Measurements from ENCODE around the gene CPNE4. TPM values are rescaled to one million over a fixed set of nuclear protein-coding genes. Genes with fewer than 3 reads are reported as not detected.
A peak's percentile ranks its signal among the peaks of the same experiment; 100 is the strongest.

Gene CPNE4
- total and polyA plus RNA-seq, 4 donors: 3.2 to 22.8 (median 16.7) TPM

DNA sequence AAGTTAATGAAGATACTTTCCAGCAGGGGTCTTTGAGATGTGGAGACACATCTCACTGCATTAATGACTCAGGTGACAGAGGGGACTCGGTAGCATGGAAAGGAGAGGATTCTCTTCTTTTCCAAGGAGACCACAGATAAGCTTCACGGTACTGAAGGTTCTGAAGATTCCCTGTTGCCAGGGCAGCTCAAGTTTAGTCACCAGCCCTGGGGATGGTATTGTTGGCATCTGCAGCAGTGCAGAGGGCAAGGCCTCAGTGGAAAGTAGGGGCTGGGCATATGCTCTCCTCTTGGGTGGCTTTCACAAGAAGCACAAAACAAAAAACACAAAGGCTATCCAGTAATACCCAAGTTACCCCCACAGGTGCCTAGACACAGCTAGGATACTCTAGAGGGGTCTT is 494.0 kb downstream of the CPNE4 start:
- Histone ChIP-seq H3K27me3 (ENCODE audit: control insufficient read depth, insufficient read depth, low read length) (no peaks in the 10 kb centered on the region), H3K36me3 (ENCODE audit: control insufficient read depth, insufficient read depth, low read length) (no peaks in the 10 kb centered on the region), H3K4me1 (ENCODE audit: control insufficient read depth, insufficient read depth, low read length) (peaks cover 3% of the 10 kb centered on the region), H3K9me3 (ENCODE audit: control insufficient read depth, insufficient read depth, low read length) (no peaks in the 10 kb centered on the region), H3K4me3 (ENCODE audit: low read depth, low read length) (no peak overlapping the region), H3K27ac (ENCODE audit: low read depth, low read length) (no peak overlapping the region)
- no peak for DNase-seq (ENCODE audit: low read depth in 4 of 6, low spot score in 6 of 6)
- 100% methylated on average over 2 of the region's 2 CpGs for WGBS (ENCODE audit: insufficient coverage)

DNA sequence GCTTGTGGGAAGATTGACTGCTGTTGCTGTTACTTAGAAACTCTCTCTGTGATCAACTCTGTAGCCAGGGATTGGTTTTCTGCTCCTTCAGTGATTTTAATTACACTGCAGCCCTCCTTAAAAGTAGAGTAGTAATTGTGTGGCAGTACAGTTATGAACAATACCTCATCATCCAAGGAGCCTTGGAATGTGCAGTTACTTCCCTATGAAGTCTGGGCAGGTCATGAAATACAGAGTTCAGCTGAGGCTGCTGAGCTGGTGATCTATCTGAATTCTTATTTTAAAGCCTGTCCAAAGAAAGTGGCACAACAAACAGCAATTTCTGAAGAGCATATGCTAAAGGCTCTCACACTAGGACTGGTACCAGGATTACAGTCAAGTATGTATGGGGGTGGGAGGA is 494.7 kb downstream of the CPNE4 start:
- H3K4me1 ChIP-seq (ENCODE audit: control insufficient read depth, insufficient read depth, low read length): peaks cover 3% of the 10 kb centered on the region
- no peaks in the 10 kb centered on the region for H3K36me3 ChIP-seq (ENCODE audit: control insufficient read depth, insufficient read depth, low read length)
- no peak overlapping the region for H3K4me3 ChIP-seq (ENCODE audit: low read depth, low read length)
- H3K27ac ChIP-seq (ENCODE audit: low read depth, low read length): no peak overlapping the region
- no peaks in the 10 kb centered on the region for H3K27me3 ChIP-seq (ENCODE audit: control insufficient read depth, insufficient read depth, low read length)
- no peaks in the 10 kb centered on the region for H3K9me3 ChIP-seq (ENCODE audit: control insufficient read depth, insufficient read depth, low read length)
- DNase-seq (ENCODE audit: low read depth in 4 of 6, low spot score in 6 of 6): no peak

DNA sequence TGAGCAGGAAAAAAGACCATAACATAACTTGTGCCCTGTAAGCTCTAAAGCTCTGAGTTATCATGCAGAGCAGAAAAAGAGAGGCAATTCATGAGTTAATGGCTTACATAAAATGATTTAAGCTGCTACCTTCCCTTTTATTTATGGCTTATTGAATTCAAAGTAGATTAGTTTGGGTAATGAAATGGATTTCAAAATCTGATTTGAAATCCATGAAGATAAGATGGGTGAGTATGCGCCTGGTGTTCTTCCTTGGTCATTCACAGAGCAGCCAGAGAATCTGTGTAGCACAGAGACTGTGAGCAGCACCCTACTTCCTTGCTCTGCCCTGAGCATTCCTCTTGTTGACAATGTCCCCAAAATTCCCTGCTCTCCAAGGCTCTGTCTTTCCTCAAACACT is 495.8 kb downstream of the CPNE4 start:
- Histone ChIP-seq H3K27ac (ENCODE audit: low read depth, low read length) (no peak overlapping the region), H3K27me3 (ENCODE audit: control insufficient read depth, insufficient read depth, low read length) (no peaks in the 10 kb centered on the region), H3K36me3 (ENCODE audit: control insufficient read depth, insufficient read depth, low read length) (no peaks in the 10 kb centered on the region), H3K4me1 (ENCODE audit: control insufficient read depth, insufficient read depth, low read length) (peaks cover 3% of the 10 kb centered on the region), H3K4me3 (ENCODE audit: low read depth, low read length) (no peak overlapping the region), H3K9me3 (ENCODE audit: control insufficient read depth, insufficient read depth, low read length) (no peaks in the 10 kb centered on the region)
- no peak for DNase-seq (ENCODE audit: low read depth in 4 of 6, low spot score in 6 of 6)
- 89% methylated on average over 1 of the region's 1 CpG for WGBS (ENCODE audit: insufficient coverage)

DNA sequence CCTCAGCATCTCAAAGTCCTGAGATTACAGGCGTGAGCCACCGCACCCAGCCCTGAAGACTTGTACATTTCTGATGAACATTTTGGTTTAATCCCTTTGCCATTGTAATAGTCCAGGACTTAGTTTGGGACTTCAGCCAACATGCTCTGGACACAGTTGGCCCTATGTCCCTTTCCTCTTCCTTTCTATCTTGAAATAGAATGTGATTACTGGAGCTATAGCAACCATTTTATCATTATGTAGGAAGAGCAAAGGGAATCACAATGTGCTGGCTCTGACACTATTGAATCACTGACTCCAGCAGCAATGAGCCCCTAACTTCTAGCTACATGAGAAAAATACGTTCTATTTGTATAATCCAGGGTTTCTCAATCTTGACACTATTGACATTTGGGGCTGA is 497.3 kb downstream of the CPNE4 start:
- no peak overlapping the region for H3K27ac ChIP-seq (ENCODE audit: low read depth, low read length)
- no peak overlapping the region for H3K4me3 ChIP-seq (ENCODE audit: low read depth, low read length)
- H3K9me3 ChIP-seq (ENCODE audit: control insufficient read depth, insufficient read depth, low read length): no peaks in the 10 kb centered on the region
- H3K36me3 ChIP-seq (ENCODE audit: control insufficient read depth, insufficient read depth, low read length): no peaks in the 10 kb centered on the region
- WGBS (ENCODE audit: insufficient coverage): 100% methylated on average over 2 of the region's 3 CpGs
- H3K27me3 ChIP-seq (ENCODE audit: control insufficient read depth, insufficient read depth, low read length): no peaks in the 10 kb centered on the region
- H3K4me1 ChIP-seq (ENCODE audit: control insufficient read depth, insufficient read depth, low read length): no peaks in the 10 kb centered on the region
- DNase-seq (ENCODE audit: low read depth in 4 of 6, low spot score in 6 of 6): no peak

DNA sequence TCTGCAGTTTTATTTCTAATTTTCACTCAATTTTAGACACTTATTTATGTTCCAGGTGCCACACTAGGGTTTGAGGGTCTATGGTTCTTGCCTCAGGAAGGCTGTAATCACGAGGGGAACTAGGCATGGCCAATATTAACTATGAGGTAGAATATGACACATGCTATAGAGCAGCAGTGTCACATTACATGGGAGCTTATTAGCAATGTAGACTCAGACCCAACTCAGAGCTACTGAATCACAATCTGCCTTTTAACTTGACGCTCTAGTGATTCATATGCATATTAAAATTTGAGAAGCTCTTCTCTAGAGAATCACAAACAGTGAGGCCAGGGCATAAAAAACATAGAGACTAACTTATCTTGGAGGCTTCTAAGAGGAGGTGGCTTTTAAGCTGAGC is 499.2 kb downstream of the CPNE4 start:
- no peak for DNase-seq (ENCODE audit: low read depth in 4 of 6, low spot score in 6 of 6)
- Histone ChIP-seq H3K4me3 (ENCODE audit: low read depth, low read length) (no peak overlapping the region), H3K4me1 (ENCODE audit: control insufficient read depth, insufficient read depth, low read length) (no peaks in the 10 kb centered on the region), H3K27me3 (ENCODE audit: control insufficient read depth, insufficient read depth, low read length) (no peaks in the 10 kb centered on the region), H3K27ac (ENCODE audit: low read depth, low read length) (no peak overlapping the region), H3K9me3 (ENCODE audit: control insufficient read depth, insufficient read depth, low read length) (no peaks in the 10 kb centered on the region), H3K36me3 (ENCODE audit: control insufficient read depth, insufficient read depth, low read length) (no peaks in the 10 kb centered on the region)
- WGBS (ENCODE audit: insufficient coverage): 80% methylated on average over 1 of the region's 2 CpGs

DNA sequence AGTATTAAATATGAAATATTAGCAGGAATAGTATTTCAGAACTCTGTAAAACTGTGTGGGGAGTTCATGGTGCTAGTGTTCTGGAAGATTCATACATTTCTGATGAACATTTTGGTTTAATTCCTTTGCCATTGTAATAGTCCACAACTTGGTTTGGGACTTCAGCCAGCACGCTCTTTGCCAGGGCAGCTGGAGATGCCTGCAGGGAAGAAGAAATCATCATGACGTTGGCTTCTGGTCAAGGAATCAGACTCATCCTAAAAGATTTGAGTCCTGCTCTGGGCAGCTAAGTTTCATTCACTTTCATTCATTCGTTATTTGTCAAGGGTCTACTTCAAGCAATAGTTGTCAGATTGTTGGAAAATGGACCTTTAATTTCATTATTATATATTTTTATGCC is 499.7 kb downstream of the CPNE4 start:
- WGBS (ENCODE audit: insufficient coverage): 48% methylated on average over 2 of the region's 3 CpGs
- Histone ChIP-seq H3K9me3 (ENCODE audit: control insufficient read depth, insufficient read depth, low read length) (no peaks in the 10 kb centered on the region), H3K36me3 (ENCODE audit: control insufficient read depth, insufficient read depth, low read length) (no peaks in the 10 kb centered on the region)

DNA sequence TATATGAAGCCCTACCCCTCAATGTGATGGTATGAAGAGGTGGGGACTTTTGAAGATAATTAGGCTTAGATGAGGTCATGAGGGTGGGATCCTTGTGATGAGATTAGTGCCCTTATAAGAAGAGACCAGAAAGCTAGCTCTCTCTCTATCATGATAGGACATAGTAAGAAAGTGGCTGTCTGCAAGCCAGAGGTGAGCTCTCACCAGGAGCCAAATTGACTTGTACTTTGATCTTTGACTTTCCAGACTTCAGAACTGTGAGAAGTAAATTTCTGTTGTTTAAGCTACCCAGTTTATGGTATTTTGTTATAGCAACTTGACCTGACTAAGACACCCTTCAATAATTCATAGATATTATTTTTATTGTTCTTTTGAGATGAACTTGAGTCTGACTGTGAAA is 502.2 kb downstream of the CPNE4 start:
- H3K27ac ChIP-seq (ENCODE audit: low read depth, low read length): no peak overlapping the region
- no peaks in the 10 kb centered on the region for H3K36me3 ChIP-seq (ENCODE audit: control insufficient read depth, insufficient read depth, low read length)
- H3K27me3 ChIP-seq (ENCODE audit: control insufficient read depth, insufficient read depth, low read length): no peaks in the 10 kb centered on the region
- H3K4me3 ChIP-seq (ENCODE audit: low read depth, low read length): no peak overlapping the region
- DNase-seq (ENCODE audit: low read depth in 4 of 6, low spot score in 6 of 6): no peak
- no peaks in the 10 kb centered on the region for H3K4me1 ChIP-seq (ENCODE audit: control insufficient read depth, insufficient read depth, low read length)
- no peaks in the 10 kb centered on the region for H3K9me3 ChIP-seq (ENCODE audit: control insufficient read depth, insufficient read depth, low read length)

More for the DNA sequence above, 499.7 kb downstream of the CPNE4 start:
- H3K27me3 ChIP-seq (ENCODE audit: control insufficient read depth, insufficient read depth, low read length): no peaks in the 10 kb centered on the region
- no peak overlapping the region for H3K27ac ChIP-seq (ENCODE audit: low read depth, low read length)
- H3K4me1 ChIP-seq (ENCODE audit: control insufficient read depth, insufficient read depth, low read length): no peaks in the 10 kb centered on the region
- no peak overlapping the region for H3K4me3 ChIP-seq (ENCODE audit: low read depth, low read length)
- no peak for DNase-seq (ENCODE audit: low read depth in 4 of 6, low spot score in 6 of 6)

DNA sequence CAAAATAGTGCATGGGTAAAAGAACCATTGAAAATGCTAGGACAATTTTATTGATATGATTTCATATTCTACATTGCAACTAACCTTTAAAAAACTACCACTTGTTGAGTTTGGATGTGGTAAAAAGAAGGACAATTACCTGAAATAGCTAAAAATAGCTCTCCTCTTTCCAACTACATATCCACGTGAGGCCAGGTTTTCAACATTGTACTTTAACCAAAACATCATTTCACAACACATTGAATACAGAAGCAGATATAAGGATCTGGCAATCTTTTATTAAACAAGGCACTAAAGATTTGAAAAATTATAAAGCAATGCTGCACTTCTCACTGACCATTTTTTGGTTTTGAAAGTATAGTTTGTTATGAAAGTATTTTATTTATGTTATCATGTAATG is 504.0 kb downstream of the CPNE4 start:
- H3K4me3 ChIP-seq (ENCODE audit: low read depth, low read length): no peak overlapping the region
- DNase-seq (ENCODE audit: low read depth in 4 of 6, low spot score in 6 of 6): no peak
- H3K9me3 ChIP-seq (ENCODE audit: control insufficient read depth, insufficient read depth, low read length): no peaks in the 10 kb centered on the region
- peaks cover 9% of the 10 kb centered on the region for H3K4me1 ChIP-seq (ENCODE audit: control insufficient read depth, insufficient read depth, low read length)
- H3K36me3 ChIP-seq (ENCODE audit: control insufficient read depth, insufficient read depth, low read length): no peaks in the 10 kb centered on the region
- H3K27me3 ChIP-seq (ENCODE audit: control insufficient read depth, insufficient read depth, low read length): no peaks in the 10 kb centered on the region
- no peak overlapping the region for H3K27ac ChIP-seq (ENCODE audit: low read depth, low read length)
- 80% methylated on average over 1 of the region's 1 CpG for WGBS (ENCODE audit: insufficient coverage)

DNA sequence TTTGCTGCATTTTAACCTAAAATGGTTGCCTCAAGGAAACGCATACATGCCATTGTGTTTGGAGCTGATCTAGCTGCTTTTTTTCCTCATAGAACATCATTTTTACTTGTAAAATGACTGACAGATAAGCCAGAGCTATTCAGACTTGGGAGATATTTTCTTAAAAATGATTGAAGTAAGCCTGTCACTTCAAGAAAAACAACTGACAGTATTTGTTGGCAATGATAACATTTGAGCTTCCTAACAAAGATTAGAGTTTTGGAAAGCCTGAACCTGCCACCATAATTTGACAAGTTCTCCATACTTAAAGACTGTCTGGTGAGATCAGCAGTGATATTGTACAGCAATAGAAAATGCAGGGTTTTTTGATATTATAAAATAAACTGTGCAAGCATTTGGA is 504.4 kb downstream of the CPNE4 start:
- no peaks in the 10 kb centered on the region for H3K36me3 ChIP-seq (ENCODE audit: control insufficient read depth, insufficient read depth, low read length)
- no peaks in the 10 kb centered on the region for H3K9me3 ChIP-seq (ENCODE audit: control insufficient read depth, insufficient read depth, low read length)
- no peak overlapping the region for H3K27ac ChIP-seq (ENCODE audit: low read depth, low read length)
- no peaks in the 10 kb centered on the region for H3K27me3 ChIP-seq (ENCODE audit: control insufficient read depth, insufficient read depth, low read length)
- no peak overlapping the region for H3K4me3 ChIP-seq (ENCODE audit: low read depth, low read length)
- peak in 1 of 6 donors; percentile 8 for DNase-seq (ENCODE audit: low read depth in 4 of 6, low spot score in 6 of 6)
- peaks cover 9% of the 10 kb centered on the region for H3K4me1 ChIP-seq (ENCODE audit: control insufficient read depth, insufficient read depth, low read length)
- WGBS (ENCODE audit: insufficient coverage): no CpG with 5 or more reads among the region's 1 CpG

DNA sequence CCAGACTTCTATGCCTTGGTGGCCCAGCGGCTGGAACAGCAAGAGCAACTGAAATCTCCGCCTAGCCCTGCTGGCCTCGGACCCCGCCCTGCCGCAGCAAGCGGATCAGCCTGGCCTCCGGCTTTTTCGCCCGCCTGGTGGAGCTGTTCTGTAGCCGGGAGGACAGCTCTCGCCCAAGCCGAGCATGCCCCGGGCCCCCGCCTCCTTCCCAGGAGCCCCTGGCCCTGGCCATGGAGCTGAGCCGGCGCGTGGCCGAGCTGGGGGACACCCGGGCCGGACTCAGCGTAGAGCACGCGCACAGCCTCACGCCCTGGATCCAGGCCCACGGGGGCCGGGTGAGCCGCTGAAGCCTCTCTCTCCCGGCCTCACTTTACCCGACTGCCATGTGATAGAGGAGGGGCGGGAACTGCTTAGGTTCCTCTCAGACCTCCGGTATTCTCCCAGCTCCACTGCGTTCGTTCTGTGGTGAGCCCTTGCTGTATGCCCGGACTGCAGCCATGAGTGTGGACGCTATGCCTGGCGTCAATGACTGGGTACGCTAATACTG is 507.9 kb downstream of the CPNE4 start:
- Histone ChIP-seq H3K4me3 (ENCODE audit: low read depth, low read length) (peak overlapping the region; percentile 44), H3K27me3 (ENCODE audit: control insufficient read depth, insufficient read depth, low read length) (no peaks in the 10 kb centered on the region), H3K27ac (ENCODE audit: low read depth, low read length) (no peak overlapping the region), H3K36me3 (ENCODE audit: control insufficient read depth, insufficient read depth, low read length) (no peaks in the 10 kb centered on the region), H3K4me1 (ENCODE audit: control insufficient read depth, insufficient read depth, low read length) (peaks cover 9% of the 10 kb centered on the region), H3K9me3 (ENCODE audit: control insufficient read depth, insufficient read depth, low read length) (no peaks in the 10 kb centered on the region)
- peak in 3 of 6 donors; percentile 21 to 85 (median 73) for DNase-seq (ENCODE audit: low read depth in 4 of 6, low spot score in 6 of 6)
- WGBS (ENCODE audit: insufficient coverage): 9% methylated on average over 37 of the region's 37 CpGs

All from spinal cord (tissue), 10 donors.